PFSK-1 (cell line): Measurements from ENCODE around the gene FDXR.

Experiments used
- FOXP2 ChIP-seq: optimal IDR thresholded peaks from 2 replicates; pipeline ENCODE3; 2011; ENCODE audit warnings: borderline replicate concordance, control low read depth, inconsistent platforms; ENCODE audit not compliant: insufficient read depth; ENCODE audit errors: extremely low read length, extremely low read depth
- REST ChIP-seq, 2 experiments: IDR thresholded peaks; 2 replicates each; pipeline versions ENCODE4 v1.6.1 to v1.8.0; 2011 to 2012; ENCODE audit warnings: low read depth in 2 of 2, low read length in 2 of 2, control low read depth in 1 of 2, inconsistent platforms in 1 of 2, mild to moderate bottlenecking in 1 of 2, moderate library complexity in 1 of 2; ENCODE audit not compliant: insufficient read depth in 1 of 2
- SIN3A ChIP-seq: IDR thresholded peaks from 2 replicates; pipeline ENCODE4 v1.6.1; 2012; ENCODE audit warnings: mild to moderate bottlenecking, low read length, moderate library complexity, borderline replicate concordance; ENCODE audit not compliant: insufficient read depth
- TAF1 ChIP-seq: IDR thresholded peaks from 2 replicates; pipeline ENCODE4 v1.6.1; 2012; ENCODE audit warnings: low read length, control low read depth, borderline replicate concordance; ENCODE audit not compliant: insufficient read depth

GRCh38 chr17:74852237-74853047, 20.4 kb downstream of the FDXR start:
- TF ChIP-seq REST (IDR thresholded peaks at IDR 0.05; ENCODE audit: insufficient read depth in 1 of 2, low read depth in 2 of 2, low read length in 2 of 2): peak; percentile 31 to 80; a peak in 2 of 4 replicates
- TF ChIP-seq TAF1: no peak
- TF ChIP-seq SIN3A: no peak
- no peak for TF ChIP-seq FOXP2
